B cell (primary cell): ENCODE measurements around the gene AFF2. TPM values are rescaled to one million over a fixed set of nuclear protein-coding genes. Genes with fewer than 3 reads are reported as not detected.

Experiments used
- ATAC-seq: fragments of 200-7000 bp; cut with Tn5 transposase; one replicate; pipeline ENCODE4 v1.10.0; 2021; ENCODE audit warnings: low read depth, mild to moderate bottlenecking, moderate number of reproducible peaks, moderate library complexity
- CTCF ChIA-PET: fragments of 350-600 bp; sonication (Branson Sonifier 250); formaldehyde crosslinking; loops from one replicate; lab custom pipeline; 2021; ENCODE audit warnings: antibody characterized with exemption, inconsistent platforms; lab: Charles Lee
- POLR2A ChIA-PET: fragments of 350-600 bp; sonication (Branson Sonifier 250); formaldehyde crosslinking; loops from one replicate; lab custom pipeline; 2021; ENCODE audit warnings: antibody characterized with exemption; lab: Charles Lee
- DNase-seq: peaks from one replicate; pipeline ENCODE4 v3.0.0; 2013
- H2AFZ ChIP-seq: 2 replicates; pipeline ENCODE4 v1.6.1; 2012; ENCODE audit warnings: mild to moderate bottlenecking, low read depth, low read length; ENCODE audit not compliant: insufficient read depth, poor library complexity, severe bottlenecking
- H3K27ac ChIP-seq, 2 donors: 1 replicate in 1 of 2; 2 replicates in 1 of 2; pipeline ENCODE4 v1.5.1; 2012 to 2013; ENCODE audit warnings: low read length in 2 of 2, mild to moderate bottlenecking in 2 of 2, moderate library complexity in 1 of 2
- H3K27me3 ChIP-seq, 4 experiments: fragments of 200-600 bp in 1 of 4; sonication (generic) in 1 of 4; replicated peaks in 1 of 4; 1 replicate in 2 of 4; 2 replicates in 2 of 4; pipeline versions ENCODE4 v1.6.1 to v1.7.0; 2013 to 2016; ENCODE audit warnings: low read length in 3 of 4, mild to moderate bottlenecking in 2 of 4, mixed read lengths in 1 of 4, moderate library complexity in 1 of 4; ENCODE audit not compliant: insufficient read depth in 4 of 4, control insufficient read depth in 3 of 4; ENCODE audit errors: control extremely low read depth in 1 of 4
- H3K36me3 ChIP-seq, 2 experiments: replicated peaks in 1 of 2; 1 replicate in 1 of 2; 2 replicates in 1 of 2; pipeline versions ENCODE4 v1.6.1 to v1.7.1; 2013; ENCODE audit warnings: low read length in 1 of 2; ENCODE audit not compliant: insufficient read depth in 2 of 2, control insufficient read depth in 1 of 2; ENCODE audit errors: control extremely low read depth in 1 of 2, extremely low read depth in 1 of 2
- H3K4me1 ChIP-seq, 2 donors: fragments of 200-600 bp in 1 of 2; sonication (generic) in 1 of 2; 1 replicate in 1 of 2; 2 replicates in 1 of 2; pipeline versions ENCODE4 v1.5.1 to v1.6.1; 2013 to 2017; ENCODE audit warnings: low read length in 2 of 2; ENCODE audit not compliant: control insufficient read depth in 2 of 2, insufficient read depth in 2 of 2
- H3K4me2 ChIP-seq: replicated peaks from 2 replicates; pipeline ENCODE3; 2012; ENCODE audit warnings: mild to moderate bottlenecking, low read depth, low read length; ENCODE audit not compliant: poor library complexity, severe bottlenecking
- H3K4me3 ChIP-seq, 5 experiments: fragments of 200-600 bp in 1 of 5; sonication (generic) in 1 of 5; 1 replicate in 3 of 5; 2 replicates in 2 of 5; pipeline versions ENCODE4 v1.5.1 to v1.7.0; 2011 to 2016; ENCODE audit warnings: low read length in 4 of 5, mild to moderate bottlenecking in 4 of 5, low read depth in 2 of 5, control low read depth in 1 of 5, moderate library complexity in 1 of 5; ENCODE audit not compliant: insufficient read depth in 1 of 5; ENCODE audit errors: control extremely low read depth in 1 of 5, extremely low read depth in 1 of 5
- H3K79me2 ChIP-seq: fragments of 200-600 bp; sonication (generic); one replicate; pipeline ENCODE4 v1.6.0; 2016; ENCODE audit warnings: low read length; ENCODE audit not compliant: control insufficient read depth, insufficient read depth
- H3K9ac ChIP-seq: fragments of 200-600 bp; sonication (generic); 2 replicates; pipeline ENCODE4 v1.6.1; 2017; ENCODE audit warnings: mild to moderate bottlenecking, low read length, moderate library complexity
- H3K9me3 ChIP-seq, 3 donors: one replicate each; pipeline versions ENCODE4 v1.6.1 to v1.7.1; 2013; ENCODE audit warnings: low read length in 2 of 3; ENCODE audit not compliant: control insufficient read depth in 2 of 3, insufficient read depth in 1 of 3; ENCODE audit errors: control extremely low read depth in 1 of 3
- H4K20me1 ChIP-seq: 2 replicates; pipeline ENCODE4 v1.6.0; 2012; ENCODE audit warnings: mild to moderate bottlenecking, low read length; ENCODE audit not compliant: insufficient read depth, control insufficient read depth, poor library complexity, severe bottlenecking
- H3K27ac Mint-ChIP-seq: one replicate; pipeline ENCODE4 v1.8.0; 2021; ENCODE audit warnings: mixed read lengths
- H3K27me3 Mint-ChIP-seq: one replicate; pipeline ENCODE4 v1.8.0; 2021; ENCODE audit warnings: mixed read lengths
- H3K4me1 Mint-ChIP-seq: one replicate; pipeline ENCODE4 v1.8.0; 2021; ENCODE audit warnings: mixed read lengths
- H3K4me3 Mint-ChIP-seq: one replicate; pipeline ENCODE4 v1.8.0; 2021; ENCODE audit warnings: mixed read lengths
- H3K9me3 Mint-ChIP-seq: one replicate; pipeline ENCODE4 v1.8.0; 2022; ENCODE audit warnings: mixed read lengths; ENCODE audit not compliant: insufficient read depth
- EZH2 ChIP-seq: IDR thresholded peaks from 2 replicates; pipeline ENCODE4 v1.6.1; 2012; ENCODE audit warnings: borderline replicate concordance, low read depth, mild to moderate bottlenecking, moderate library complexity, low read length; ENCODE audit not compliant: insufficient read depth, poor library complexity, severe bottlenecking
- WGBS: methylation state at CpG from one replicate; pipeline ENCODE4 v1.1.5; 2013; ENCODE audit warnings: missing lambda C conversion rate; ENCODE audit not compliant: insufficient coverage; 5-methylcytosine and 5-hydroxymethylcytosine counted together
- intact Hi-C: fragments of 100-400 bp; cut with micrococcal nuclease; formaldehyde crosslinking; loops from one replicate; pipeline ENCODE4 v1.10.0; 2022
- polyA plus RNA-seq: library from polyadenylated mRNA; depleted of rRNA; stranded (reverse); fragments of >200 nt; gene quantifications from 2 replicates; pipeline ENCODE4 v1.2.3, GENCODE V29; 2012
- total RNA-seq, 2 donors: library from RNA; stranded (reverse); fragments of 120-200 nt in 1 of 2; gene quantifications; 1 replicate in 1 of 2; 2 replicates in 1 of 2; pipeline versions ENCODE4 v1.2.3 to v1.2.4, GENCODE V29; 2013 to 2022
- TF ChIP-seq, protein P1 (sequence below): fragments of 200-600 bp; IDR thresholded peaks from one replicate; pipeline ENCODE4 v1.8.0; 2022; ENCODE audit warnings: antibody characterized with exemption, mild to moderate bottlenecking

AFF2 gene
- total and polyA plus RNA-seq, 2 donors (not counting 1 experiment from before 2014, with no cell fraction given), result 0.06 to 12.0 TPM

DNA sequence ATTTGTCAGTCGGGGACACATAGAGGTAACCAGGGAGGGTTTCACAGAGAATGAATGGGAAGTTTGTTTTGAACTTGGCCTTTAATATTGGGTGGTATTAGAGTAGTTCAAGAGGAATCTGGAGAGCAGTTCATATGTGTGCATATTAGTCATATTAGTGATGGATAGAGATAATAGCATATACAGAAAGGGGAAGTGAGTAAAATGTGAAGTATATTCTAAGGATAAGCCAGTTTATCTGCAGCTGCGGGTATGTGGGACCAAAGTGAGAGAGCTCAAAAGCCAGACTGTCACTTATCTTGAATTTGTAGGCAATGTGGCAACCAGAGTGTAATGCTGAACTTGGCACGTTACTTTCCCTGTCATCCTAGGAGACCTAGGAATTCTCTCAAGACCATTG is 169.9 kb downstream of the AFF2 start:
- Mint-ChIP-seq H3K27ac (no peak overlapping the region), H3K9me3 (peaks cover 7% of the 10 kb centered on the region), H3K4me3 (no peak overlapping the region), H3K27me3 (no peaks in the 10 kb centered on the region), H3K4me1 (no peaks in the 10 kb centered on the region)
- Histone ChIP-seq H3K4me3 (no peak overlapping the region), H3K9me3 (peaks cover 0 to 10% (median 3%) of the 10 kb centered on the region in 3 donors), H4K20me1 (no peaks in the 10 kb centered on the region), H3K4me1 (no peaks in the 10 kb centered on the region), H2AFZ (no peak overlapping the region), H3K36me3 (no peaks in the 10 kb centered on the region), H3K27ac (no peak overlapping the region), H3K27me3 (no peaks in the 10 kb centered on the region), H3K4me2 (no peak overlapping the region), H3K79me2 (no peaks in the 10 kb centered on the region), H3K9ac (no peak overlapping the region)
- no peak for DNase-seq
- ChIA-PET POLR2A (no interaction called here), CTCF (no interaction called here)
- intact Hi-C loops, result no loop called here
- ATAC-seq, result no peak
- 20% methylated on average over 2 of the region's 3 CpGs for WGBS
- TF ChIP-seq EZH2, result no peak
- TF ChIP-seq, protein P1, sequence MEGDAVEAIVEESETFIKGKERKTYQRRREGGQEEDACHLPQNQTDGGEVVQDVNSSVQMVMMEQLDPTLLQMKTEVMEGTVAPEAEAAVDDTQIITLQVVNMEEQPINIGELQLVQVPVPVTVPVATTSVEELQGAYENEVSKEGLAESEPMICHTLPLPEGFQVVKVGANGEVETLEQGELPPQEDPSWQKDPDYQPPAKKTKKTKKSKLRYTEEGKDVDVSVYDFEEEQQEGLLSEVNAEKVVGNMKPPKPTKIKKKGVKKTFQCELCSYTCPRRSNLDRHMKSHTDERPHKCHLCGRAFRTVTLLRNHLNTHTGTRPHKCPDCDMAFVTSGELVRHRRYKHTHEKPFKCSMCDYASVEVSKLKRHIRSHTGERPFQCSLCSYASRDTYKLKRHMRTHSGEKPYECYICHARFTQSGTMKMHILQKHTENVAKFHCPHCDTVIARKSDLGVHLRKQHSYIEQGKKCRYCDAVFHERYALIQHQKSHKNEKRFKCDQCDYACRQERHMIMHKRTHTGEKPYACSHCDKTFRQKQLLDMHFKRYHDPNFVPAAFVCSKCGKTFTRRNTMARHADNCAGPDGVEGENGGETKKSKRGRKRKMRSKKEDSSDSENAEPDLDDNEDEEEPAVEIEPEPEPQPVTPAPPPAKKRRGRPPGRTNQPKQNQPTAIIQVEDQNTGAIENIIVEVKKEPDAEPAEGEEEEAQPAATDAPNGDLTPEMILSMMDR, result no peak

DNA sequence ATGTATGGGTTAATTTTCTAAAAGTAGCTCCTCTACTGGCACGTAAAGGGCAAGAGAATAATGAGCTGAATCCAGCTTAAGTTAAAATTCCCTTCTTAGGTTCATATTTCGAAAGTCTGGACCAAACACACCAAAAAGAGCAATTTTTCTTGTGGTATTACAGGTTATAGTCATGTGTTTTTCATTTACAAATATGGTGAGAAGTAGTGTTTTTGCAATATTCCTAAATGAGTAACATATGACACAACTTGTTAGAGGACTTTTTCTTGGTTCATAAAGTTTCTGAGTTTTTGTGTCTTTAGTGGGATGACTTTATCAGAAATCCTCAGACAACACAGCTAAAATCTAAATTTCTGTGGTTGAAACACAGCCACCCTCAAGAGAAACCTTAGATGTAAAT is 172.1 kb downstream of the AFF2 start:
- no peaks in the 10 kb centered on the region for H3K79me2 ChIP-seq
- DNase-seq (no peak), ATAC-seq (no peak)
- no peaks in the 10 kb centered on the region for H3K27me3 ChIP-seq
- Mint-ChIP-seq H3K4me3 (no peak overlapping the region), H3K4me1 (no peaks in the 10 kb centered on the region), H3K27me3 (no peaks in the 10 kb centered on the region), H3K27ac (no peak overlapping the region), H3K9me3 (peaks cover 7% of the 10 kb centered on the region)
- intact Hi-C loops, result no loop called here
- CTCF ChIA-PET, result no interaction called here
- H4K20me1 ChIP-seq, result no peaks in the 10 kb centered on the region
- H3K4me2 ChIP-seq, result no peak overlapping the region
- no peak overlapping the region for H3K9ac ChIP-seq
- H3K36me3 ChIP-seq, result no peaks in the 10 kb centered on the region
- peaks cover 0 to 10% (median 3%) of the 10 kb centered on the region in 3 donors for H3K9me3 ChIP-seq
- H3K27ac ChIP-seq, result no peak overlapping the region
- no peaks in the 10 kb centered on the region for H3K4me1 ChIP-seq
- no CpG with 5 or more reads among the region's 2 CpGs for WGBS
- POLR2A ChIA-PET, result no interaction called here
- TF ChIP-seq, protein P1, result no peak
- no peak for TF ChIP-seq EZH2
- no peak overlapping the region for H2AFZ ChIP-seq
- H3K4me3 ChIP-seq, result no peak overlapping the region
